ENCODE data around the gene ADGRV1. TPM values are rescaled to one million over a fixed set of nuclear protein-coding genes. Genes with fewer than 3 reads are reported as not detected.

Gene ADGRV1
- total RNA-seq, 1 experiment from 2014 or later = 64.8 TPM

GRCh38 chr5:90636948-90637347, 78.4 kb downstream of the ADGRV1 start:
- no peak overlapping the region for H3K4me3 Mint-ChIP-seq

More at GRCh38 chr5:90636948-90637347, 78.4 kb downstream of the ADGRV1 start:
- Histone ChIP-seq H3K27ac (ENCODE audit: insufficient read length, low read depth, low read length) (no peak overlapping the region), H3K4me1 (ENCODE audit: insufficient read depth, low read length) (no peaks in the 10 kb centered on the region), H4K20me1 (ENCODE audit: control insufficient read depth, insufficient read depth, insufficient read length) (no peaks in the 10 kb centered on the region), H3K18ac (ENCODE audit: insufficient read length, low read depth, low read length) (no peak overlapping the region), H3K56ac (ENCODE audit: insufficient read length, low read depth, low read length) (no peak overlapping the region), H2BK120ac (ENCODE audit: low read depth, low read length, poor library complexity, severe bottlenecking) (no peak overlapping the region), H3K27me3 (ENCODE audit: insufficient read depth, low read length) (no peaks in the 10 kb centered on the region), H3K79me1 (ENCODE audit: insufficient read depth, low read depth, low read length, poor library complexity, severe bottlenecking) (no peaks in the 10 kb centered on the region), H3K4ac (ENCODE audit: low read depth, low read length) (no peak overlapping the region), H3K23me2 (ENCODE audit: insufficient read length, low read depth, low read length, poor library complexity, severe bottlenecking) (no peaks in the 10 kb centered on the region), H3K14ac (ENCODE audit: insufficient read depth, low read length) (no peak overlapping the region), H4K8ac (replicated peaks; ENCODE audit: insufficient read length, low read depth, low read length) (no peak overlapping the region), H2BK5ac (ENCODE audit: insufficient read length, low read length) (no peak overlapping the region), H2AK5ac (ENCODE audit: insufficient read length, low read length) (no peak overlapping the region), H3K9me3 (ENCODE audit: control insufficient read depth, low read depth, low read length) (no peaks in the 10 kb centered on the region), H2BK15ac (ENCODE audit: low read depth, low read length) (no peak overlapping the region), H3K9ac (ENCODE audit: extremely low read depth, insufficient read length, low read length) (no peak overlapping the region), H2BK20ac (ENCODE audit: low read depth, low read length, poor library complexity, severe bottlenecking) (no peak overlapping the region), H3K79me2 (ENCODE audit: insufficient read depth, low read length) (no peaks in the 10 kb centered on the region), H3K4me2 (ENCODE audit: insufficient read depth, insufficient read length, low read length) (no peak overlapping the region), H4K91ac (ENCODE audit: insufficient read length, low read depth, low read length) (no peak overlapping the region), H3T11ph (ENCODE audit: low read length) (no peak overlapping the region), H2BK12ac (ENCODE audit: insufficient read length, low read depth, low read length) (no peak overlapping the region), H2AFZ (ENCODE audit: low read length) (no peak overlapping the region), H3K23ac (ENCODE audit: insufficient read length, low read depth, low read length) (no peak overlapping the region), H4K5ac (ENCODE audit: insufficient read length, low read depth, low read length) (no peak overlapping the region)
- Mint-ChIP-seq H3K36me3 (ENCODE audit: insufficient read depth in 1 of 3, low read depth in 3 of 3) (peaks cover 3 to 6% (median 5%) of the 10 kb centered on the region in 3 experiments; a peak in 4 of 7 replicates), H3K27me3 (ENCODE audit: low read depth) (no peaks in the 10 kb centered on the region), H3K9me3 (no peaks in the 10 kb centered on the region), H3K4me1 (peaks cover 11 to 18% of the 10 kb centered on the region in 2 experiments), H3K27ac (no peak overlapping the region)
- WGBS (ENCODE audit: extremely low coverage, insufficient read length, low lambda C conversion rate) = no CpG with 5 or more reads among the region's 1 CpG
- no peak for DNase-seq
- TF ChIP-seq CTCF (conservative IDR thresholded peaks at IDR 0.05) = no peak

Data from H9 (cell line).